ENCODE measurements around the gene INPP5F. TPM values are rescaled to one million over a fixed set of nuclear protein-coding genes. Genes with fewer than 3 reads are reported as not detected.
A peak's percentile ranks its signal among the peaks of the same experiment; 100 is the strongest.

Gene INPP5F
- total and polyA plus RNA-seq, 2 of the 13 experiments (the other 11 are each of a cell fraction or from before 2014, with no cell fraction given): 12.5 to 15.7 TPM

GRCh38 chr10:119872860-119873681 is 147.2 kb downstream of the INPP5F start (continued):
- TF ChIP-seq PRDM4 (CRISPR knock-in tag; IDR thresholded peaks at IDR 0.05; ENCODE audit: borderline replicate concordance) (no peak), ZBTB44 (CRISPR knock-in tag; IDR thresholded peaks at IDR 0.05) (peak; percentile 26; the same call in 1 of the 2 replicates), YEATS2 (CRISPR knock-in tag; IDR thresholded peaks at IDR 0.05; ENCODE audit: borderline replicate concordance) (peak; percentile 56), ZMAT3 (CRISPR knock-in tag; conservative IDR thresholded peaks at IDR 0.05) (no peak), FOXP4 (CRISPR knock-in tag; IDR thresholded peaks at IDR 0.05) (peak; percentile 22; the same call in 1 of the 2 replicates), ASH2L (IDR thresholded peaks at IDR 0.05; ENCODE audit: insufficient read length, low read depth, low read length) (peak; percentile 84), DMAP1 (CRISPR knock-in tag; IDR thresholded peaks at IDR 0.05) (peak; percentile 42), CEBPB (IDR thresholded peaks at IDR 0.05; ENCODE audit: borderline replicate concordance, low read depth, low read length) (no peak), MTF2 (CRISPR knock-in tag; IDR thresholded peaks at IDR 0.05; ENCODE audit: borderline replicate concordance) (0 out of 2 replicates have a peak, but pooled peaks have one; percentile 5), NR0B2 (CRISPR knock-in tag; IDR thresholded peaks at IDR 0.05) (no peak; the same call in 1 of the 2 replicates), TFDP2 (CRISPR knock-in tag; IDR thresholded peaks at IDR 0.05) (peak; percentile 91), E2F5 (CRISPR knock-in tag; conservative IDR thresholded peaks at IDR 0.05) (0 out of 2 replicates have a peak, but pooled peaks have one; percentile 68), CC2D1A (CRISPR knock-in tag; IDR thresholded peaks at IDR 0.05) (no peak), FOXM1 (CRISPR knock-in tag; IDR thresholded peaks at IDR 0.05) (no peak), ZNF350 (CRISPR knock-in tag; IDR thresholded peaks at IDR 0.05; ENCODE audit: borderline replicate concordance, low read depth) (0 out of 2 replicates have a peak, but pooled peaks have one; percentile 21), FOXA3 (CRISPR knock-in tag; IDR thresholded peaks at IDR 0.05) (no peak; the same call in 1 of the 2 replicates), ZNF24 (IDR thresholded peaks at IDR 0.05) (no peak), ZNF747 (CRISPR knock-in tag; IDR thresholded peaks at IDR 0.05; ENCODE audit: borderline replicate concordance) (no peak), PHB2 (IDR thresholded peaks at IDR 0.05; ENCODE audit: partially characterized antibody) (no peak)
